HG03095 (cell line): ENCODE measurements around the gene RSRC1.
A peak's percentile ranks its signal among the peaks of the same experiment; 100 is the strongest.
"Not testable (repeated sequence)": the region's sequence is repeated elsewhere in the genome, so short reads cannot be mapped to it uniquely, and the experiment has no call there.

Experiments used
- ATAC-seq: cut with Tn5 transposase; IDR thresholded peaks from one replicate; pipeline ENCODE4 v1.9.1; 2021; ENCODE audit warnings: moderate library complexity; ENCODE audit not compliant: unreplicated experiment

RSRC1 gene, protein sequence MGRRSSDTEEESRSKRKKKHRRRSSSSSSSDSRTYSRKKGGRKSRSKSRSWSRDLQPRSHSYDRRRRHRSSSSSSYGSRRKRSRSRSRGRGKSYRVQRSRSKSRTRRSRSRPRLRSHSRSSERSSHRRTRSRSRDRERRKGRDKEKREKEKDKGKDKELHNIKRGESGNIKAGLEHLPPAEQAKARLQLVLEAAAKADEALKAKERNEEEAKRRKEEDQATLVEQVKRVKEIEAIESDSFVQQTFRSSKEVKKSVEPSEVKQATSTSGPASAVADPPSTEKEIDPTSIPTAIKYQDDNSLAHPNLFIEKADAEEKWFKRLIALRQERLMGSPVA

GRCh38 chr3:158109804-158110657, at the start of gene RSRC1:
RSRC1 (plus strand) TSS chr3:158110089; CDS start chr3:158122105, 12,016 bp downstream.
- ATAC-seq: peak; percentile 84

- not testable (repeated sequence) for ATAC-seq
These were observed 44.3 kb upstream of the RSRC1 start for GRCh38 chr3:158065574-158065973.

DNA sequence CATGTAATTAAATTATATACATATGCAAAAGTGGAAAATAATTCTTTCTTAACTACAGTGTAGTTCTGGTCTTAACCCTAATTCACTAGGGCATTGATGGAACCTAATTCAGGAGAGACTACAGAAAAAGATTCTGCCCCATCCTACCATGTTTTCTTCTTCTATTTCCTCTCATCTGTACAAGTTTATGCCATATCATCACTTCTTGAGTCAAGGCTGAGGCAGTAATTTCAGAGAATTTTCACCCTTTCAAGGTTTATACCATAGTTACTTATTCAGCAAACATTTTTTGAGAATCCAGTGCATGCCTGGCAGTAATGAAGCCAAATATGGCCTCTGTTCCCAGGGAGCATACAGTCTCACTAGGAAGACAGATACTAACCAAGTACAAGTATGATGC, 37.1 kb upstream of the RSRC1 start:
- ATAC-seq: no peak

- no peak for ATAC-seq
These were observed 35.3 kb upstream of the RSRC1 start for GRCh38 chr3:158074591-158074990.

DNA sequence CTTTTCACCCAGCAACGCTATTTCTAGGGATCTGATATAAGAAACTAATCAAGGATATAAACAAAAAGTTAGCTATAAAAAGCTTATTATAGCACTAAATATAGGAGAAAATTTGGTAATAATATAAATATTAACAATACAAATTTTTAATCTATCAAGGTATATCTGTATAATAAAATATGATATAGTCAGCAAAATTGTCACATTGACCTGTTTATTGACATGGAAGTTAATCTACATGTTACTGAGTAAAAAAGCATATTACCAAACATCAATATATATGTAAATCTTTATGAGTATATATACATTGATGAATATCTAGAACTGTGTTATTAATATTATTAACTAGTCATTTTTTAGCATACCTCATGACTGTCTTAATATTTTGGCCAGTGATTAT, 30.3 kb upstream of the RSRC1 start:
- no peak for ATAC-seq

DNA sequence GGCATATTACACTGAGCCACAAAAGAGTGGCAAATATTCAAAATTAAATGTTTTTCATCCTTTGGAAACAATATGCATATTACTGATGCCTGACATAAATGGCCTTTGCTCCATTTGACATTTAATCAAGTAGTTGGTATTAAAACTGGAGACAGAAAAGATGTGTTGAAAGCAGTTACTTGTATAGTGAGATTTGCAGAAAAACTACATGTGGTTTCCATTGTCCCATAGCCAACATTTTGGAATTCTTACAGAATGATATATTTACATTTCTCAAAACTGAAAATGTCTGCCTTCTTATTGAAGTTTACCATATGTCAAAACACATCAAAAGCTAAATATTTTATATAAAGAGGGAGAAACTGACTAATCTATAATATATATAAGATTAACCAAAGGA, 25.2 kb upstream of the RSRC1 start:
- no peak for ATAC-seq

DNA sequence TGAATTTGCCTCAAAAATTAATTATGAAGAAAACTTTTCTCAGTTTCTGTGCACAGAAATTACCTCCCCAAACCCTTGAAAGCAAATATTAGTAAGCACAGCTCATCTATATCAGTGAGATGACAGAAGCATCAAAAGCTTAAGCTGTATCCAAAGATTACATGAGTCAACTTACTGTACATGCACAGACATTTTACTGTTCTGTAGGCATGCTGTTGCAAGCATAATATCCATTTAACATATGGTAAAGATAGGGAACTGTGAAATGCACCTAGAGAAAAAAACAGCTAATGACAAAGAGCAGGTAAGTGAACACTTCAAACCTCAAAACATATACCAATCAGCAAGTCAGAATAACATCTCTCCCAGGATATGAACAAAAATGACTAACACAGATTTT, 24.5 kb upstream of the RSRC1 start:
- ATAC-seq: no peak

GRCh38 chr3:158085931-158086330, 24.0 kb upstream of the RSRC1 start:
- no peak for ATAC-seq

DNA sequence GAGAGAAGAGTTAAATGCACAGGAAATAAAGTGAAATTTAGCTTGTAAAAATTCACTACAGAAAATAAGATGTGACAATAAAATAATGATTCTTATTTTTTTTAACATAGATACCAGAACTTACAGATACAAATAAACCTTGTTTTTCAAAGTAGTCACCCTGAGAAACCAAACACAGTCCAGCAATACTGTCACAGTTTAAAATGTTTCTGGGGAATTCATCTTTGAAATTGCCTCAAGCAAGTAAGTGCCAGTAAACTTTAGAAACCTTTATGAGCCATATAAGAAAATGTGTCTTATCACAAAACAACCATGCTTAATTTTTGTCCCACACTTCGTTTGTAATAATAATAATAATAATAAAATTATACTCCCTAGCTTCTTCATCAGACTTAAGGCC, 23.5 kb upstream of the RSRC1 start:
- no peak for ATAC-seq

GRCh38 chr3:158086776-158087175, 23.1 kb upstream of the RSRC1 start:
- no peak for ATAC-seq

- no peak for ATAC-seq
These were observed 18.4 kb upstream of the RSRC1 start for GRCh38 chr3:158091531-158091930.

- no peak for ATAC-seq
These were observed 16.4 kb upstream of the RSRC1 start for GRCh38 chr3:158093526-158093925.

DNA sequence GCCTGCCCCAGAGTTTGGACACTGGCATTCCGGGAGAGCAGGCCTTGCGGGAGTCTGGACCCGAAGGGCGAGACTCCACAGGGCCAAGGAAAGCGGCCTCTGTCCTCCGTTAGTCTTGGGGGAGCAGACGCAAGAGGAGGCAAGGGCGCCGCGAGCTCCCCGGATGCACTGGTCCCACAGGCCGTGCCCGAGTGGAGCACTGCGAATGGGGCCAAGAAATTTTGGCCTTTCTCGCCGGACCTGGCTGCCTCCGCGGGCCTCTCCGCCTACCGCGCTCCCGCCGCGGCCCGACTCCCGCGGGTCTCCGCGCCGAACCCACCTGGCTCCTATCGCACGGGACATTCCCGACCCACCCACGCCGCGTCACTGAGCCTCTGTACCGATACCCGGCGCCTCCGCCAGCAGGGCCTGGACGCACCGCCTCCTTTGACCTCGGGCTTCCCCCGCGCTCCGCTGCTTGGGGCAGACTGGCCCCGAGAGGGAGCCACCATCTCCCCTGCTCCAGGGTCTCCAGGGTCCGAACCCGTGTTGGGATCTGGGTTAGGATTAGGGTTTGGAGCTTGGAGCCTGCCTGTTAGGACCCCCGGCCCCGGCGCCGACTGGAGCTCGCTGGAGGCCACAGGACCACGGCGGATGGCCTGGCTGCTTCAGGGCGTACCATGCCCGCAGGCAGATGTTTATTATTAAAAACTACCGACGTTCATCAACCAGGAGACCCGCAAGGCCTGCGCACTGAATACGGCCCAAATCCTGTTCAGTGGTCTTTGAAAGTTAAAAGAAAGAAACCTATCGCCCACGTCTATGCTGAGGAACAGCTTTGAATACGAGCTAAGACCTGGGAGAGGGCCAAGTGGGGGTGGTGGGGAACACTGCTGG, 15.4 kb upstream of the RSRC1 start:
- peak; percentile 28 for ATAC-seq

DNA sequence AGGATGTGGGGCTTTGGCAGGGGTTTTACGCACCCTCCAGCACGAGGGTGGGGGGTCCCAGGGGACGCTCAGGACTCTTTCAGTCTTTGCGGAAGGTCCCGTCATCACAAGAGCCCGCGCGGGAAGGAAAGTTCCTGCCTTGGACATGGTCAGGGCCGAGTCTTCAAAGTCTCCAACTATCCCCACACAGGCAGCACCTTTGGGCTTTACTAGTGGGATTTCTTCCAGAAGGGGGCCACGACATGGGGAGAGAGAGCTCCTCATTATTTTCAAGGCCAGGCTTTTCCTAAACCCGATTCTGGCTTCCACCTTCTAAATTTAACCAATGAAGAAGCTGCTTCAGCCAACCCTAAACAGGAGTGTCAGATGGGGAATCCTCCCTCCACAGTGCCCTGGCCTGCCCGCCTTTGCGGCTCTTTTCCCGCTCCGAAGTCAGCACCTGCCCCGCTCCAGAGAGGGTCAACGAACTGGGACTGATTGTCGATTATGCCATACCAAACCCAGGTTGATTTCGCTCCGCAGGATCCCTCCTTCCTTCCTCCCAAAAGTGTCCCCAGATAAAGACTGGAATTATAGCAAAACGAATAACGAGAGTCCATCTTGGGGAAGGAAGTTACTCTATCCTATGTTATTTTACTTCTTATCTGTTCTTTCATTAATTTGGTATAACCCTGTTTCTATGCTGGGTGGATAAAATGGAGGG, 14.6 kb upstream of the RSRC1 start:
- ATAC-seq: no peak

- ATAC-seq: no peak
These were observed 13.8 kb upstream of the RSRC1 start for GRCh38 chr3:158095814-158096704.

GRCh38 chr3:158097081-158097592, 12.8 kb upstream of the RSRC1 start:
- ATAC-seq: no peak

DNA sequence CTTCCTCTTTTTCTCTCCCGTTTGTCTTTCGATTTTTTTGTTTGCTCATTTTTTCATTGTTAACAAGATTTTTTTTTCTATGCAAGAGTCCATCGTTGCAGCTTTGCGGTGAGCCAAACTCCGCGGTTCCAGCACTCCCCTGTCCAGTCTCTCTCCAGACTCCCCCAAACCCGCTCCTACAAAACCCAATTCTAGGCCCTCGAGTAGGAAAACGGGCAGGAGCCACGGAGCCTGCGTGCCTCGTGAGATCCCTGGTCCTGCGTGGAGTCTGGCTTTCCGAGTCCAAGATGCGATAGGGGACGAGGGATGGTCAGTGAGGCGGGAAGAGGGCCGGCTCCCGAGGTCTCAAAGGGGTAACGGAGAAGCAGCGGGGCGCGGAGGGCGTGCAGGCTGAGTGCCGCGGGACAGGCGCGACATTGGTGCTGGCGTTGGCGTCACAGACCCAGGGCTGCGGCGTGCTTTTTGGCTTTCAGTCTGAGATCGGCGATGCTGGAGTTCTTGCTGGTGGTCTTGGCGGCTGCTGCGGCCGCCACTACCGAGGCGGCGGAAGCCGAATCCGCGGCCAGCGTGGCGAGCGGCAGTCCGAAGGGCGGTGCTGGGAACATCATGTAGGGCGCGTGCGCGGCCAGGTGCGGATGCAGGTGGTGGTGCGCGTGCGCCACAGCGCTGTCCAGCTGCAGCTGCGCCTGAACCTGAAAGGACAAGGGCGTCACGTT, 12.1 kb upstream of the RSRC1 start:
- peak; percentile 86 for ATAC-seq

GRCh38 chr3:158098309-158098639, 11.6 kb upstream of the RSRC1 start:
- no peak for ATAC-seq
